Astrocyte of the cerebellum (primary cell): Measurements from ENCODE around the gene MSGN1.

ENCODE experiments used
- DNase-seq: peaks from one replicate; pipeline ENCODE4 v3.0.0-alpha.2; 2011; ENCODE audit warnings: low read depth
- H3K4me3 ChIP-seq: 2 replicates; pipeline ENCODE4 v1.5.1; 2011; ENCODE audit warnings: mild to moderate bottlenecking, low read depth, low read length, moderate library complexity
- in situ Hi-C: cut with HindIII; loops from 2 replicates; pipeline ENCODE4 v1.10.0; 2017; ENCODE audit warnings: low sequenced_read_pairs
- TF ChIP-seq, protein P1 (sequence below): IDR thresholded peaks from 2 replicates; pipeline ENCODE4 v1.5.1; 2012; ENCODE audit warnings: low read length, low read depth, moderate library complexity, mild to moderate bottlenecking; ENCODE audit errors: missing control alignments

The MSGN1 gene

DNA sequence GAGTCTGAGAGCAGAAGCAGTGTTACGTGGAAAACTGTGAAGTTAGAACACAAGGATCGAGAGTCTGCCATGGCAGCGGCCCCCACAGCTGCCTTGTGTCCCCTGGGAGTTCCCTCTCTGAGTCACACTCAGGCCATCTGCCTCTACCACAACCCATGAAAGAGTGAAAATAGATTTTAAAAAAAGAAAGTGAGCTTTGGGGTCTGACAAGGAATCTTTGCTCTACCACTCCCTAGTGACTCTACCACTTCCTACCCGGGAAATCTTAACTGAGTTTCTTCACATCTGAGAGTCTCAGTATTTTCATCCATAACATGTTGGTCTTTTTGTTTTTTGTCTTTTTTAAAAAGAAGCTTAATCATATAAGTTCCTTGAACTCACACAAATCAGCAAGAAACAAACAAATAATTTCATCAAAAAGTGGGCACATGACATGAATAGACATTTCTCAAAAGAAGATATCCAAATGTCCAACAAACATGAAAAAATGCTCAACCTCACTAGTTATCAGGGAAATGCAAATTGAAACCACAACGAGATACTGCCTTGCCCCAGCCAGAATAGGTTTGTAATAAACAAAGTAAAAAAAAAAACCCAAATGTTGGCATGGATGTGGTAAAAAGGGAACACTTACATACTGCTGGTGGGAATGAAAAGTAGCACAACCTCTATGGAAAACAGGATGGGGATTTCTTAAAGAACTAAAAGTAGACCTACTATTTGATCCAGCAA, 2.4 kb upstream of the MSGN1 start:
- TF ChIP-seq, protein P1, sequence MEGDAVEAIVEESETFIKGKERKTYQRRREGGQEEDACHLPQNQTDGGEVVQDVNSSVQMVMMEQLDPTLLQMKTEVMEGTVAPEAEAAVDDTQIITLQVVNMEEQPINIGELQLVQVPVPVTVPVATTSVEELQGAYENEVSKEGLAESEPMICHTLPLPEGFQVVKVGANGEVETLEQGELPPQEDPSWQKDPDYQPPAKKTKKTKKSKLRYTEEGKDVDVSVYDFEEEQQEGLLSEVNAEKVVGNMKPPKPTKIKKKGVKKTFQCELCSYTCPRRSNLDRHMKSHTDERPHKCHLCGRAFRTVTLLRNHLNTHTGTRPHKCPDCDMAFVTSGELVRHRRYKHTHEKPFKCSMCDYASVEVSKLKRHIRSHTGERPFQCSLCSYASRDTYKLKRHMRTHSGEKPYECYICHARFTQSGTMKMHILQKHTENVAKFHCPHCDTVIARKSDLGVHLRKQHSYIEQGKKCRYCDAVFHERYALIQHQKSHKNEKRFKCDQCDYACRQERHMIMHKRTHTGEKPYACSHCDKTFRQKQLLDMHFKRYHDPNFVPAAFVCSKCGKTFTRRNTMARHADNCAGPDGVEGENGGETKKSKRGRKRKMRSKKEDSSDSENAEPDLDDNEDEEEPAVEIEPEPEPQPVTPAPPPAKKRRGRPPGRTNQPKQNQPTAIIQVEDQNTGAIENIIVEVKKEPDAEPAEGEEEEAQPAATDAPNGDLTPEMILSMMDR: no peak
- no peak overlapping the region for H3K4me3 ChIP-seq
- no peak for DNase-seq
- in situ Hi-C loops: no loop called here

DNA sequence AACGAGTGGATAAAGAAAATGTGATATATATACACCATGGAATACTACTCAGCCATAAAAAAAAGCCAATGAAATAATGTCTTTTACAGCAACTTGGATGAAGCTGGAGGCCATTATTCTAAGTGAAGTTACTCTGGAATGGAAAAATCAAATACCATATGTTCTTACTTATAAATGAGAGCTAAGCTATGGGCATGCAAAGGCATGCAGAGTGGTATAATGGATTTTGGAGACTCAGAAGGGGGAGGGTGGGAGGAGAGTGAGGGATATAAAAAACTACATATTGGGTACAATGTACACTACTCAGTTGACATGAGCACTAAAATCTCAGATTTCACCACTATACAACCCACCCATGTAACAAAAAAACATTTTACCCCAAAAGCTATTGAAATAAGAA, 1.7 kb upstream of the MSGN1 start:
- TF ChIP-seq, protein P1: no peak
- in situ Hi-C loops: no loop called here
- H3K4me3 ChIP-seq: no peak overlapping the region
- DNase-seq: no peak

- in situ Hi-C loops: no loop called here
- H3K4me3 ChIP-seq: no peak overlapping the region
- no peak for DNase-seq
- TF ChIP-seq, protein P1: no peak
These were observed 634 bp upstream of the MSGN1 start for GRCh38 chr2:17815468-17816184.

DNA sequence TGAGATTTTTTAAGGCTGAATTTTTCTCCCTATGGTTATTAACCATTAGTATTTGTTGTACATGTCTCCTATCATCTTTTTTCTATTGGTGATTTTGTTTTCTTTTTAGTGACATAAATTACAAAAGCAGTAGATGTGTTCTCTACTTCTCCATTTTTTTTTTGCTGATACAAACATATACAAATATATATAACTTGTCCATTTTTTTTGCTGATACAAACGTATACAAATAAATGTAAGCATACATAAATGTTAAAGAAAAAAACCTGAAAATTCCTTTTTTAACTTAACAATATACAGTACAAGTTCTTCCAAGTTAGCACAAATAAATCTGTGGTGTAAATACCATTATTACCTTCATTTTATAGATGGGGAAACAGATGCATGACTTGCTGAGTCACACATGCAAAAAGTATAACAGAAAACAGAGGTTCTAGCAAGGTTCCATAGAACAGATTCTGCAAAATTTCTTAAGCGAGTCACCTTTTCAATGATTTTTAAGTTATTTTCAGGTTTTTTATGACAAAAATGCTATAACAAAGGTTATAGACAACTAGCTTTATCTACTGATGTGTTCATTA, 2.1 kb downstream of the MSGN1 start:
- H3K4me3 ChIP-seq: no peak overlapping the region
- DNase-seq: no peak
- in situ Hi-C loops: no loop called here
- TF ChIP-seq, protein P1: no peak

- H3K4me3 ChIP-seq: no peak overlapping the region
- no peak for DNase-seq
- in situ Hi-C loops: no loop called here
- TF ChIP-seq, protein P1: no peak
These were observed 4.8 kb downstream of the MSGN1 start for GRCh38 chr2:17821080-17821479.

DNA sequence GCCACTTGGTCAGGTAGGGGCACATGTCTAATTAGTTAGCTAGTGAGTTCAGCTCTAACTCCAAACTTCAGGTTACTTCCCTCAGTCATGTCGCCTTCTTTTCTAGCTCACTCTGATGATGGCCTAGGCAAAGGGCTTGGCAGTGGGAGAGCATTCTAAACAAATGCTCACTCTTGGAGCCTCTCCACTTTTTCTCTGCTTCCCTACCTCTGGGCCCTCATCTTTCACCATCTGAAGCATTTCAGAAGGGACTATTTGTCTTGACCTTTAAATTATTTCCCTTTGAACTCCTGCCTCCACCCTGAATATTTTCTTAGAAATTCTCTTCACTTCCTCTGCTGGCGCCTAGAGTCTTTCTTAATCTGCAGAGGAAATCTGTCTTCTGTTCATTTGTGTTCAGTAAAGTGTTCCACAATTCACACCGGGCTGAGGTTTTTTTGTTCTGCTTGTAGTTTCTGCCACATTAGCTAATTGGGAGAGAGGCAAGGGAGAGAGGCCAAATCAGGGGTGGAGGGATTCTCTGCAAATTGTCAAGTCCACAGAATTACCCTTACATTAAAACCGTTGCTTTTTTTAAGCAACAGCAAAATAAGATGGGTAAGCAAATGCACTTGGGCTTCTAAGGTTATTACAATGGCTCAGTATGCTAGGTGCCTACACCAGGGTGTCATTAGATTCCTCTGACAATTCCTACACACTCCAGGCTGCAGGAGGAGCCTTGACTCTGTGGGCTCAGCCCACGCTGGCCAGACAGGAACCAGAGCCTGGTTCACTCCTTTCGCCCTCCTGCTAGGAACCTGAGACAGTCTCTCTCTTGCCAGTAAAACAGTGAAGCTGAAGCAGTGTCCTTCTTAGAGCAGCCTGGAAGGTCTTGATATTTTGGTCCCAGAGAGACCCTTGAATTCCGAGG, 5.5 kb downstream of the MSGN1 start:
- no peak overlapping the region for H3K4me3 ChIP-seq
- no peak for DNase-seq
- in situ Hi-C loops: no loop called here
- TF ChIP-seq, protein P1: no peak
